8988T (cell line): ENCODE results near the gene RPS2.
"Not testable (repeated sequence)": the region's sequence is repeated elsewhere in the genome, so short reads cannot be mapped to it uniquely, and the experiment has no call there.

Experiments used
- DNase-seq: peaks from one replicate; pipeline ENCODE4 v3.0.0; 2011

The RPS2 gene

DNA sequence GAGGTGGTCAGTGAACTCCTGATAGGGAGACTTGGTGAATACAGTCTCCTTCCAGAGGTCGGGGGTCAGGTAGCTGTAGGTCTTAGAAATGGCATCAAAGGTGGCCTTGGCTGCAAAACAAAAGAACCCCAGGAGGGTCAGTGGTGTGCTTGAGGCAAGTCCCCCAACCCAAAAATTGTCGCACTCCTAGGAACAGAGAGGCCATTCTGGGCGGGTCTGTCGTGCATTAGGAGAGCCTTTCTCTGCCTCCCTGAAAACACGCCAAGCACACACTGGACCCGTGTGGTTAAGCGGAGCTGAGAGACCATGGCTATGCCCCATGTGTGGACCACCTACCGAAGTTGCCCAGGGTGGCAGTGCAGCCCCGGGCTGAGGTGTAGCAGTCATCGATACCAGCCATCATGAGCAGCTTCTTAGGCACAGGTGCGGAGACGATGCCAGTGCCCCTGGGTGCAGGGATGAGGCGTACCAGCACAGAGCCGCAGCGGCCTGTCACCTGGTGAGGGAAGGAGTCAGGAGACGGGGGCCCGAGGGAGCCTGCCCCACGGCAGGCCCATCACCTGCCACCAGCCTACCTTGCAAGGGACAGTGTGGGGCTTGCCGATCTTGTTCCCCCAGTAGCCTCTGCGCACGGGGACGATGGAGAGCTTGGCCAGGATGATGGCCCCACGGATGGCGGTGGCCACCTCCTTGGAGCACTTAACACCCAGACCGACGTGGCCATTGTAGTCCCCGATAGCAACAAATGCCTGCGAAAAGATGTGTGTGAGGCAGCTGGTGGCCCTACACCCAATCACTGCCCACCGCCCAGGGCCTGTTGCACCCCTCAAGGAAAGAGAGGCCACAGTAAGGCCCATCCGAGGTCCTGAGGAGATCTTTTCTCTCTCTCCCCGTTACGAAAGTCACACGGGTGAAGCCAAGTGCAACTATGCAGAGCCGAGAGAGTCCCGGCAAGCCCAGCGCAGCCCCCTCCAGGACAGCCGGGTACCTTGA is 2.2 kb downstream of the RPS2 start:
- not testable (repeated sequence) for DNase-seq

DNA sequence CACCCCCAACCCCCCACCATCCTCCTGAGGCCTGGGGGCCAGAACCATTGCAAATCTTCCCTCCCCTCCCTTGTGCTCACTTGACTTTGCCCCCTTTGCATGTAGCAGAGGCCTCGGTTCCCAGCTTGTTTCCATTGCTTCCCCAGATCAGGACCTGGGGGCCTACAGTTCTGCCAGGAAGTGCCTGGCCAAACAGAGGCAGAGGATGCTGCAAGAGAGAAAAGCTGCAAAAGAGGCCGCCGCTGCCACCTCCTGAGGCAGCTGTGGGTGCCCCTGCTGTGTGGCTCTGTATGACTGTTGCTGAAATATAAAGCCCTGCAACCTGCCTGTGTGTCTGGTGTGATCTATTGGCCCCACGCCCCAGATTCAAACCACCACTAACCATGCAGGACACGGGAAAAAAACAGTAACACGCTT is 3.0 kb downstream of the RPS2 start:
- DNase-seq = no peak

DNA sequence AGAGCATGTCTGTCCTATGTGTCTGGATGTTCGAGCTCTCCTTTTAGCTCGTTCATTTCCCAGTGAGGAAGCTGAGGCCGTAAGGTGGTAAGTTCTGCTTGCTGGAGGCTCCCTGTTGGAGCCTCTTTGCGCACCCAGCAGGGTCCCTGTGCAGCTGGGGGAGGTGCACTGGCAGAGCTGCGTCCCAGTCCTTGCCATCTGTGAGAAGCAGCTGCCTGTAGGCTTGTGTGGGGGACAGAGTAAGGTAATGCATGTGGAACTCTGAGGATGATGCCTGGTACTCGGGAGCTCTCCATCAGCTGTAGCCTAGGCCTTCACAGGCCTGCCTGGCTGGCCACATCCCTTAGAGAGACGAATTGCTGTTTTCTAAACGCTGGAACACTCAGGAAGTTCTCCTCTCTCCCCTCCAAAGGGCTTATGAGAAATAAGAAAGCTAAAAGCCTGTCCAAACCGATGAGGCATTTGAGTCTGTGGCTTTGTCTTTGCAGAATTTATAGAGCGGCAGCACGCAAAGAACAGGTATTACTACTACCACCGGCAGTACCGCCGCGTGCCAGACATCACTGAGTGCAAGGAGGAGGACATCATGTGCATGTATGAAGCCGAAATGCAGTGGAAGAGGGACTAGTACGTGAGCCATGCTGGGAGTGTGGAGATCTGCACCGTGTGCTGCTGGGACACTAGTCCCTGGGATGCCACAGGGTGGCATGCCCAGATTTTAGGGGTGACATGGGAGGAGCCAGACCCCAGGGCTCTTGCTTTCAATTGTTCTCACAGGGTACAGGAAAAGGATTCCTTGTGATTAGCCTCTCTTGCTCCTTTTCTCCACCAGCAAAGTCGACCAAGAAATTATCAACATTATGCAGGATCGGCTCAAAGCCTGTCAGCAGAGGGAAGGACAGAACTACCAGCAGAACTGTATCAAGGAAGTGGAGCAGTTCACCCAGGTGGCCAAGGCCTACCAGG is 3.7 kb downstream of the RPS2 start:
- no peak for DNase-seq

GRCh38 chr16:1959269-1960039 is 5.2 kb downstream of the RPS2 start, which contains the start of gene NDUFB10:
Gene NDUFB10 (plus strand): TSS chr16:1959538. CDS start chr16:1959625, 87 bp downstream.
- DNase-seq = peak; percentile 70

- no peak for DNase-seq
These were observed 5.8 kb downstream of the RPS2 start for GRCh38 chr16:1958715-1959268.

DNA sequence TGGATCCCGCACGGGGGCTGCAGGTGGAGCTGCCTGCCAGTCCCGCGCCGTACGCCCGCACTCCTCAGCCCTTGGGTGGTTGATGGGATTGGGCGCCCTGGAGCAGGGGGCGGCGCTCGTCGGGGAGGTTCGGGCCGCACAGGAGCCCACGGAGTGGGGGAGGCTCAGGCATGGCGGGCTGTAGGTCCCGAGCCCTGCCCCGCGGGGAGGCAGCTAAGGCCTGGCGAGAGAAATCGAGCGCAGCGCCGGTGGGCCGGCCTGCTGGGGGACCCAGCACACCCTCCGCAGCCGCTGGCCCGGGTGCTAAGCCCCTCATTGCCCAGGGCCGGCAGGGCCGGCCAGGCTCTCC is 6.5 kb downstream of the RPS2 start:
- not testable (repeated sequence) for DNase-seq

DNA sequence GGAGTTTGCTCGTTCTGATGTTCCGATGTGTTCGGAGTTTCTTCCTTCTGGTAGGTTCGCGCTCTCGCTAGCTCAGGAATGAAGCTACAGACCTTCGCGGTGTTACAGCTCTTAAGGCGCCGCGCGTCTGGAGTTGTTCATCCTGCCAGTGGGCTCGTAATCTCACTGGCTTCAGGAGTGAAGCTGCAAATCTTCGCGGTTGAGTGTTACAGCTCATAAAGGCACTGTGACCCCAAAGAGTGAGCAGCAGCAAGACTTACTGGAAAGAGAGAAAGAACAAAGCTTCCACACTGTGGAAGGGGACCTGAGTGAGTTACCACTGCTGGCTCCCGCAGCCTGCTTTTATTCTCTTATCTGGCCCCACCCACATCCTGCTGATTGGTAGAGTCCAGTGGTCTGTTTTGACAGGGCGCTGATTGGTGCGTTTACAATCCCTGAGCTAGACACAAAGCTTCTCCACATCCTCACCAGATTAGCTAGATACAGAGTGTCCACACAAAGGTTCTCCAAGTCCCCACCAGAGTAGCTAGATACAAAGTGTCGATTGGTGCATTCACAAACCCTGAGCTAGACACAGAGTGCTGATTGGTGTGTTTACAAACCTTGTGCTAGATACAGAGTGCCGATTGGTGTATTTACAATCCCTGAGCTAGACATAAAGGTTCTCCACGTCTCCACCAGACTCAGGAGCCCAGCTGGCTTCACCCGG is 7.0 kb downstream of the RPS2 start:
- not testable (repeated sequence) for DNase-seq

DNA sequence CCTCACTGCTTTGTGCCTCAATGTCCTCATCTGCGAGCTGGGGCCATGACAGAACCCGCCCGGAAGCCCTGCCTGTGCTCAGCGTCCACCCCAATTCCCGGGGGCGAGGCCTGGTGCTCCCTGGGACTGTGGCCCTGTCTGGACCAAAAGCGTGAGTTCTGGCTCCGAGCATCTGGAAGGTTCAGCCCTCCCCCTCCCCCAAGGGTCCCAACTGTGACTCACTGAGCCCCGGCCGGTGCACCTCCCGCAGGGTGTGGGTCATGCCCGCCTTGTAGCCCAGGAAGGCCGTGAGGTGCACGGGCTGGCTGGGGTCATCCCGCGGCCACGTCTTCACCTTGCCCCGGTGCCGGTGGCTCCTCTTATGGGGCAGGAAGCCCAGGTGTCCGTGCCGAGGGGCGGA is 10.9 kb downstream of the RPS2 start:
- DNase-seq = no peak

GRCh38 chr16:1950559-1950958 is 14.1 kb downstream of the RPS2 start:
- DNase-seq = no peak

DNA sequence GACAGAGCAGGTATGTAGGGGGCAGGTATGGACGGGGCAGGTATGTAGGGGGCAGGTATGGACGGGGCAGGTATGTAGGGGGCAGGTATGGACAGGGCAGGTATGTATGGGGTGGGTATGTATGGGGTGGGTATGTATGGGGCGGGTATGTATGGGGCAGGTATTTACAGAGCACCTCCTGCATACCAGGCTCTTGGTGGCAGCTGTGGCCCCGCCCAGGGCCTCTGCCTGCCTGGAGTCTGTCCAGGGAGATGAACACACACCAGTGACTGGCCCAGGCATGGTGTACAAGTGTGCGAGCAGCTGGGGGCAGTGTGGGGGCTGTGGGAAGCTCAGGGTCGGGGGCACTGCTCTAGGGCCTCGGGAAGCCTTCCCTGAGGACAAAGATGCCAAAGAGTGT is 14.6 kb downstream of the RPS2 start:
- no peak for DNase-seq

- no peak for DNase-seq
These were observed 15.1 kb downstream of the RPS2 start for GRCh38 chr16:1949507-1949906.

- no peak for DNase-seq
These were observed 17.3 kb downstream of the RPS2 start for GRCh38 chr16:1947369-1947670.

DNA sequence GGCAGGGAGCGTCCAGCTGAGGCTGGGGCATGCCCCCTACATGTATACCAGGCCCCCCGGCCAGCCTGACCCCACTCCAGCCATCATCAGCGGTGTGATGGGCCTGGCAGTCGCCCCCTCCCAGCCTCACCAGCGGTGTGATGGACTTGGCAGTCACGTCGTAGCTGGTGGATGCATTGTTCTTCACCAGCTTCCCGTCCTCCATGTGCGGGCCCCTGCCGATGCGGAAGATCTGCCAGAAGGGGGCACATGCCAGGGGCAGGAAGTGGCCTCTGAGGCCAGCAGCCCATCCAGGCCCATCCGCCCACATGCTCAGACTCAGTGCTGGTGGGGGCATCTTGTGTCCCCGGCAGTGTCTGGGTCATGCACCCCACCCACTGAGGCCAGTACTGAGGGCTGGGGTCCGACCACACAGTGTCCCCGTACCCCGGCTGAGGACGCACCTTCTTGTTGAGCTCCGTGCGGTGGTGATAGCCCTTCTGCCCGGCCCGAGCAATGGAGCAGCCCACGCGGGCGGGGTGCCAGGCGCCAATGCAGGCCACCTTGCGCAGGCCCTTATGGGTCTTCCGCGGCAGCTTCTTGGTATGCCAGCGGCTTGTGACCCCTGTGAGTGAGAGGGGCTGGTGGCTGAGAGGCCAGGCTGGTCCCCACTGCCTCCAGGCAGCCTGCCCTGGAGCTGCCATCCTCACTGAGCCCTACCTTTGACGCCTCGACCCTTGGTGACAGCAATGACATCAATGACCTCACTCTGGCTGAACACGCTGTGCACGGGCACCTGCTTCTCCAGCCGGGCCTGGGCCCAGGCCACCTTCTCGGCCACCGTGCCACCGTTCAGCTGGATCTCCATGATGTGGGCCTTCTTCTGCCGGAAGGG is 17.9 kb downstream of the RPS2 start:
- DNase-seq = no peak

DNA sequence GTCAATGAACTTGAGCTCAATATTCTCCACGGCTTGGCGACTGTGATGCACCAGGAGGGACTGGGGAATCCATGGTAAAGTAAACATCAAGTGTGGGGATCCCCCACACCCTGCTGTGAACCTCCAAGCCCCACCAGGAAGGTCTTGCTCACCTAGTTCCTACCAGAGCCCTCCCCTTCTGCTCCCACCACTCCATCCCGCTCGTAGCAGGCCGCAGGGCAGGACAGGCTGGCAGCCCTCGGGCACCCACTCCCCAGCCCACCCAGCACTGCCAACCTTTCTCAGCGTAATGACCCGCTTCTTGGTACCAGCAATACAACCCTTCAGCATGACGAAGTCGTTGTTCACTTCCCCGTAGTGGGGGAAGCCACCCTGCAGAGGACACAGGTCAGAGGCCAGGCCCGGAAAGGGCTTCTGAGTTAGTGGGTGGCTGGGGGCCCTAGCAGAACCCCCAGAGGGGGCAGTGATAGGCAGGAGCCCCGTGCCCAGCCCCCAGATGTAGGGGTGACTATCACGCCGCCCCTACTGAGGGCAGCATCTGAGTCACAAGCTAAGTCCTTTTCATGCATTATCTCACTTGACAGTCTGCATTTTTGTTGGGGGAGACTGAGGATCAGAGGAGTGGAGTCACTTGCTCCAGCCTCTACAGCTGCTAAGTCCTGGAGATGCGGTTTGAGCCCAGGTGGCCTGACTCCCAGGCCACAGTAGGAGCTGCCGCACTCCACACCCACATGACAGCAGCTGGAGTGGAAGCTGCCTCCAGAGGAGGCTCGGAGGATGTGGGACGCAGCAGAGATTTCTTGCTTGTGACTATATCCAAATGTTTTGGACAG is 18.9 kb downstream of the RPS2 start:
- no peak for DNase-seq

DNA sequence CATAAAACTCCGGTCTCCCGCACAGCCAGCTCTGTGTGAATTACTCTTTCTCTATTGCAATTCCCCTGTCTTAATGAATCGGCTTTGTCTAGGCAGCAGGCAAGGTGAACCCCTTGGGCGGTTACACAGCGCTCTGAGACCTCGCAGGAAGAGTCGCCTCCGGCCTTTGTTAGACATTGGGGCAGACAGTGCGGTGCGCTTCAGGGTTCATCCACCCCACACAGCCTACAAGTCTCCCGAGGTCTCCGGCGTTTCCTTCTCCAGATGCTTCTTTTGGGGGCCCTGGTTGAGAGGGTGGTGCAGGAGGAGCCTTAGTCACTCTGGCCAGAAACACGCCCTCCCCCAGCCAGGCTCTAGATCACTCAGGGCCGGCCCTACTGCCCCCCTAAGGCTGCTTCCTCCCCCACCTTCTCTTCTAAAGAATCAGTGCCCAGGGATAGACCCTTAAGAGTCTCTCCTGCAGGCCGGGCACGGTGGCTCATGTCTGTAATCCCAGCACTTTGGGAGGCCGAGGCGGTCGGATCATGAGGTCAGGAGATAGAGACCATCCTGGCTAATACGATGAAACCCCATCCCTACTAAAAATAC is 19.9 kb downstream of the RPS2 start:
- no peak for DNase-seq

- DNase-seq = peak; percentile 90
These were observed 21.6 kb downstream of the RPS2 start, which contains the start of gene MSRB1 for GRCh38 chr16:1942810-1943726. Gene MSRB1 (minus strand): TSS chr16:1943199. CDS start chr16:1943156, 43 bp downstream.

- DNase-seq = no peak
These were observed 22.4 kb downstream of the RPS2 start for GRCh38 chr16:1942047-1942809.
